ENCODE results near the gene RNF220. TPM values are rescaled to one million over a fixed set of nuclear protein-coding genes. Genes with fewer than 3 reads are reported as not detected.
"Not testable (repeated sequence)": the region's sequence is repeated elsewhere in the genome, so short reads cannot be mapped to it uniquely, and the experiment has no call there.

RNF220 gene
- total RNA-seq, 1 donor from 2014 or later: 84.4 TPM

DNA sequence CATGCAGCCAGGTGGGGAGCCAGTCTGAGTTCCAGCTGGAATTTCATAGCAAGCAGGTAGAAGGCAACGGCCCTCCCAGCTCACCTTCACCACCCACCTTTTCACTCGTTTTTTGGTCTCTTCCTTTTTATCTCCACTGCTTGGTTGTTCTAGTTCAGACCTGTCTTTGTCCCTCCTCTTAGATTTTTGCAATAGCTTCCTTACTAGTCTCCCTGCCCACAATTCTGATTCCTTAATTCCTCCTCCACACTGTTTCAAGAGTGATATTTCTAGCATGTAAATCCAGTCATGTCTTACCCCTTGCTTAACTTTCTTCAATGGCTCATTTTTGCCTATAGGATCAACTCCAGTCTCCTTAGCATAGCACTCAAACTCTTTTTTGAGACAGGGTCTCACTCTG, 149.7 kb downstream of the RNF220 start:
- Mint-ChIP-seq H3K4me1 (ENCODE audit: unreplicated experiment) (peaks cover 14% of the 10 kb centered on the region), H3K27me3 (ENCODE audit: unreplicated experiment) (peaks cover 20% of the 10 kb centered on the region), H3K9me3 (ENCODE audit: unreplicated experiment) (no peaks in the 10 kb centered on the region), H3K36me3 (ENCODE audit: unreplicated experiment) (no peaks in the 10 kb centered on the region), H3K27ac (ENCODE audit: unreplicated experiment) (no peak overlapping the region), H3K4me3 (ENCODE audit: unreplicated experiment) (no peak overlapping the region)
- DNase-seq (ENCODE audit: extremely low spot score, unreplicated experiment): no peak
- TF ChIP-seq, protein P1, sequence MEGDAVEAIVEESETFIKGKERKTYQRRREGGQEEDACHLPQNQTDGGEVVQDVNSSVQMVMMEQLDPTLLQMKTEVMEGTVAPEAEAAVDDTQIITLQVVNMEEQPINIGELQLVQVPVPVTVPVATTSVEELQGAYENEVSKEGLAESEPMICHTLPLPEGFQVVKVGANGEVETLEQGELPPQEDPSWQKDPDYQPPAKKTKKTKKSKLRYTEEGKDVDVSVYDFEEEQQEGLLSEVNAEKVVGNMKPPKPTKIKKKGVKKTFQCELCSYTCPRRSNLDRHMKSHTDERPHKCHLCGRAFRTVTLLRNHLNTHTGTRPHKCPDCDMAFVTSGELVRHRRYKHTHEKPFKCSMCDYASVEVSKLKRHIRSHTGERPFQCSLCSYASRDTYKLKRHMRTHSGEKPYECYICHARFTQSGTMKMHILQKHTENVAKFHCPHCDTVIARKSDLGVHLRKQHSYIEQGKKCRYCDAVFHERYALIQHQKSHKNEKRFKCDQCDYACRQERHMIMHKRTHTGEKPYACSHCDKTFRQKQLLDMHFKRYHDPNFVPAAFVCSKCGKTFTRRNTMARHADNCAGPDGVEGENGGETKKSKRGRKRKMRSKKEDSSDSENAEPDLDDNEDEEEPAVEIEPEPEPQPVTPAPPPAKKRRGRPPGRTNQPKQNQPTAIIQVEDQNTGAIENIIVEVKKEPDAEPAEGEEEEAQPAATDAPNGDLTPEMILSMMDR (IDR thresholded peaks at IDR 0.05): no peak

DNA sequence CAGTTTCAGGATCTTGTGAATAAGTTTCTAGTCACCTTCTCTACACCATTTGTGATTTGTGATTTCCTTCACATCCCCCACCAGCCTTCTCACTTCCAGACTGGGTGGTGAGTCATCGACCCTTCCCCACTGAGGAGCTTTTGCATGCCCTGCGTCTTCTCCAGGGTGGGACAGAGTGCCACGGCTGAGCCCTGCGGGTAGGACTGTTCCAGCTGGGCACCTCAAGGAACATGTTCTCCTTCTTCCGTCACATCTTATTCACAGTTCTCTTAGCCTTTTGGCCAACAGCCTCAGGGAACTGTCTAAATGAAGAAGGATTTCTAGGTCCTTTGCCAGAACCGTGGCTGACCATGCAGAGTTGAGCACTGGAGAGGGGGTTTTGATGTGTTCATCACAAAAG, 152.7 kb downstream of the RNF220 start:
- H3K4me3 Mint-ChIP-seq (ENCODE audit: unreplicated experiment): no peak overlapping the region
- peaks cover 25% of the 10 kb centered on the region for H3K27me3 Mint-ChIP-seq (ENCODE audit: unreplicated experiment)
- H3K4me1 Mint-ChIP-seq (ENCODE audit: unreplicated experiment): peaks cover 14% of the 10 kb centered on the region
- TF ChIP-seq, protein P1 (IDR thresholded peaks at IDR 0.05): no peak
- no peak overlapping the region for H3K27ac Mint-ChIP-seq (ENCODE audit: unreplicated experiment)
- no peaks in the 10 kb centered on the region for H3K36me3 Mint-ChIP-seq (ENCODE audit: unreplicated experiment)
- no peaks in the 10 kb centered on the region for H3K9me3 Mint-ChIP-seq (ENCODE audit: unreplicated experiment)
- no peak for DNase-seq (ENCODE audit: extremely low spot score, unreplicated experiment)

DNA sequence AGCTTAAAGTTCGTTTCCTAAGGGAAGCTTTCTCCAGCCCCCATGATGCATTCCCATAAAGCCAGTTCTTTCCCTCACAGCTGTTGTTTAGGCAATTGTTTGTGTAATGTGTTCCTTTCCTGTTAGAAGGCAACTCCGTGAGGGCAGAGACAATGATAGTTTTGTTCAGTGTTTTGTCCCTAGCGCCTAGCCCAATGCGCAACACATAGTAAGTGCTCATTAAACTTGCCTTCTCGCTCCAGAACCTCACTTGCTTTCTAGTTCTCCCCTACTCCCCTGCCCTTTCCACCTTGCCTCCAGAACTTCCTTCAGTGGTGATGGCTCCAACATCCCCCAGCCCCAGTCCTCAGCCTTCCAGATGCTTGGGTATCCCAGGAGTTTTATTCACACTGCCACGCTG, 153.8 kb downstream of the RNF220 start:
- Mint-ChIP-seq H3K27me3 (ENCODE audit: unreplicated experiment) (peaks cover 34% of the 10 kb centered on the region), H3K36me3 (ENCODE audit: unreplicated experiment) (no peaks in the 10 kb centered on the region), H3K4me1 (ENCODE audit: unreplicated experiment) (peaks cover 14% of the 10 kb centered on the region), H3K4me3 (ENCODE audit: unreplicated experiment) (no peak overlapping the region), H3K9me3 (ENCODE audit: unreplicated experiment) (no peaks in the 10 kb centered on the region), H3K27ac (ENCODE audit: unreplicated experiment) (no peak overlapping the region)
- TF ChIP-seq, protein P1 (IDR thresholded peaks at IDR 0.05): no peak
- no peak for DNase-seq (ENCODE audit: extremely low spot score, unreplicated experiment)

DNA sequence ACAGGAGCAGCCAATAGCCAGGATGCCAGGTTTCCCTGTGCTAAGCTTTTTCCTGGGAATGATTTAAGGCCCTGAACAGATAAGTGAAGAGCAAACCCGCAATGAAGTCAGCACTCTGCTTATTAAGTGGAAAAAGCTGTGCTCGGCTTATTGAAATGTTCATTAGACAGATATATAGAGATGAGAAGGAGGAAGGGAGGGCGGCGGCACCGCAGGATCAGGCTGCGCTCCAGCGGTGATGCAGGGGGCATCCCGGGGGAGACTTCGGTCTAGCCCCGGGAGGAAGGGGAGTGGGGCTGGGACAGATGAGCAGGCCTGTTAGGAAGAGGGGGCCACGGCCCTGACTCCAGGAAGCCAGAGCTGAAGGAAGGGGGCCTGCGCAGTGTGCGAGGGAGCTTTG, 154.3 kb downstream of the RNF220 start:
- no peaks in the 10 kb centered on the region for H3K9me3 Mint-ChIP-seq (ENCODE audit: unreplicated experiment)
- peaks cover 36% of the 10 kb centered on the region for H3K27me3 Mint-ChIP-seq (ENCODE audit: unreplicated experiment)
- H3K36me3 Mint-ChIP-seq (ENCODE audit: unreplicated experiment): no peaks in the 10 kb centered on the region
- peaks cover 11% of the 10 kb centered on the region for H3K4me1 Mint-ChIP-seq (ENCODE audit: unreplicated experiment)
- no peak overlapping the region for H3K4me3 Mint-ChIP-seq (ENCODE audit: unreplicated experiment)
- DNase-seq (ENCODE audit: extremely low spot score, unreplicated experiment): no peak
- no peak overlapping the region for H3K27ac Mint-ChIP-seq (ENCODE audit: unreplicated experiment)
- TF ChIP-seq, protein P1 (IDR thresholded peaks at IDR 0.05): no peak

DNA sequence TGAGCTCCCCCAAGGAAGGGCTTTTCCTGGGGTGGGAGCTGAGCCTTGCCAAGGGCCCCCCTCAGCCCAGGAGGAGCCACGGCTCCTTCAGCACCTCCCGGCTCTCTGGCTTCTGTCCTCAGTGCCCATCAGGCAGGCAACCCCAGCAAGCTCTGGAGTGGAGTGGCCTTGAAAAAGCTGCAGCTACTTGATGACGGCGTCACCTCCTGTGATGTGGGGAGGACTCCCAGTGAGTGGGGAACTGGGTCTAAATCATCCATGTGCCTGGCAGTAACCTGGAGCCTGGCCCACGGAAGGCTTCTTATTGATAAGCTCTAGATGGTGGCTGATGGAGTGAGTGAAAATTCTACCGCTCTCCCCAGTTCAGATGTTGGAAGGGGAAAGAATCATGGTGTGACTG, 154.9 kb downstream of the RNF220 start:
- Mint-ChIP-seq H3K27me3 (ENCODE audit: unreplicated experiment) (peaks cover 40% of the 10 kb centered on the region), H3K4me3 (ENCODE audit: unreplicated experiment) (no peak overlapping the region), H3K4me1 (ENCODE audit: unreplicated experiment) (peaks cover 11% of the 10 kb centered on the region)

DNA sequence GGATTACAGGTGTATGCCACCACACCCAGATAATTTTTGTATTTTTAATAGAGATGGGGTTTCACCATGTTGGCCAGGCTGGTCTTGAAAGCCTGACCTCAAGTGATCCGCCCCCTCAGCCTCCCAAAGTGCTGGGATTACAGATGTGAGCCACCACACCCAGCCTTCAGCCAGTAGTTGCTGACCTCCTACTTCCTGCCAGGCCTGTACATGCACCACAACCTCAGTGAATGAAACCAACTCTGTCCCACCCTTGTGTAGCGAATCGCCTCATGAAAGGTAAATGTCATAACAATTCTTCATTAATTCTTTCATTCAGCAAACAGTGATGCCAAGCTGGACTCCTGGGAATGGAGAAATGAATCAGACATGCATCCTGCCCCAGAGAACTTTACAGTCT, 155.6 kb downstream of the RNF220 start:
- not testable (repeated sequence) for H3K27ac Mint-ChIP-seq (ENCODE audit: unreplicated experiment); H3K9me3 Mint-ChIP-seq (ENCODE audit: unreplicated experiment); H3K36me3 Mint-ChIP-seq (ENCODE audit: unreplicated experiment); H3K4me3 Mint-ChIP-seq (ENCODE audit: unreplicated experiment); DNase-seq (ENCODE audit: extremely low spot score, unreplicated experiment)
- Mint-ChIP-seq H3K4me1 (ENCODE audit: unreplicated experiment) (peaks cover 11% of the 10 kb centered on the region), H3K27me3 (ENCODE audit: unreplicated experiment) (peaks cover 43% of the 10 kb centered on the region)

More for the DNA sequence above, 154.9 kb downstream of the RNF220 start:
- no peaks in the 10 kb centered on the region for H3K36me3 Mint-ChIP-seq (ENCODE audit: unreplicated experiment)
- no peak overlapping the region for H3K27ac Mint-ChIP-seq (ENCODE audit: unreplicated experiment)
- H3K9me3 Mint-ChIP-seq (ENCODE audit: unreplicated experiment): no peaks in the 10 kb centered on the region
- no peak for DNase-seq (ENCODE audit: extremely low spot score, unreplicated experiment)
- TF ChIP-seq, protein P1 (IDR thresholded peaks at IDR 0.05): no peak

Data from osteocyte (in vitro differentiated cells).